NCI-H748 (cell line): Measurements from ENCODE around the gene LYPD4.
"Not testable (repeated sequence)": the region's sequence is repeated elsewhere in the genome, so short reads cannot be mapped to it uniquely, and the experiment has no call there.

Experiments
- DNase-seq: peaks from one replicate; lab custom pipeline; 2025; ENCODE audit not compliant: unreplicated experiment; lab: John Stamatoyannopoulos, UW

LYPD4 gene

GRCh38 chr19:41875973-41876372 lies 31.5 kb upstream of the LYPD4 start:
- not testable (repeated sequence) for DNase-seq

GRCh38 chr19:41872775-41873647 lies 28.5 kb upstream of the LYPD4 start:
- DNase-seq: peak; percentile 85

DNA sequence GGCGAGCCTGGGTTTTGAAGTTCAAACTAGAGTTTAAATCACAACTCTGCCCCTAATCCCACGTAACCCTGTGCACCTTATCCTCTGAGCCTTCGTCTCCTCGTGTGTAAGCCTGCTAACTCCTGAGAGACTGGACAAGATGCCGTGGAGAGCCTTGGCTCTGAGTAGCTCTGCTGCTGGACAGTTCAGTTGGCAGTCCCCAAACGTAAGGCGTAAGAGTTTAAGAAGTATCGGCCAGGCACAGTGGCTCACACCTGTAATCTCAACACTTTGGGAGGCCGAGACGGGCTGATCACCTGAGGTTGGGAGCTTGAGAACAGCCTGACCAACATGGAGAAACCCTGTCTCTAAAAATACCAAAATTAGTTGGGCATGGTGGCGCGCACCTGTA lies 27.9 kb upstream of the LYPD4 start:
- no peak for DNase-seq

- DNase-seq: no peak
These were observed 27.3 kb upstream of the LYPD4 start for GRCh38 chr19:41871573-41872383.

GRCh38 chr19:41870401-41870873 lies 26.0 kb upstream of the LYPD4 start:
- DNase-seq: no peak

GRCh38 chr19:41869374-41869955 lies 25.0 kb upstream of the LYPD4 start:
- peak; percentile 50 for DNase-seq

DNA sequence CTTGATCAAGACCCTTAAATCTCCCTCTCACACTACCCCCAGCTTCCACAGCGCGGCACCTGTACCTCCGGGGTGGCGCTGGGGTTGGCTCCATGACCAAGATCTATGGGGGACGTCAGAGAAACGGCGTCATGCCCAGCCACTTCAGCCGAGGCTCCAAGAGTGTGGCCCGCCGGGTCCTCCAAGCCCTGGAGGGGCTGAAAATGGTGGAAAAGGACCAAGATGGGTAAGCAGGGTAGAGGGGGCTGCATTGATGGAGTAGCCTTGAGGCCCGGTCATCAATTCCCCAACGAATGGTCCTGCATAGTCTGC lies 24.5 kb upstream of the LYPD4 start:
- DNase-seq: no peak

- no peak for DNase-seq
These were observed 23.9 kb upstream of the LYPD4 start for GRCh38 chr19:41868120-41868988.

- no peak for DNase-seq
These were observed 21.8 kb upstream of the LYPD4 start for GRCh38 chr19:41866284-41866683.

GRCh38 chr19:41864374-41864773 lies 19.9 kb upstream of the LYPD4 start:
- DNase-seq: no peak

GRCh38 chr19:41863209-41863931 lies 18.9 kb upstream of the LYPD4 start:
- DNase-seq: no peak

GRCh38 chr19:41862445-41862986 lies 18.0 kb upstream of the LYPD4 start:
- no peak for DNase-seq

DNA sequence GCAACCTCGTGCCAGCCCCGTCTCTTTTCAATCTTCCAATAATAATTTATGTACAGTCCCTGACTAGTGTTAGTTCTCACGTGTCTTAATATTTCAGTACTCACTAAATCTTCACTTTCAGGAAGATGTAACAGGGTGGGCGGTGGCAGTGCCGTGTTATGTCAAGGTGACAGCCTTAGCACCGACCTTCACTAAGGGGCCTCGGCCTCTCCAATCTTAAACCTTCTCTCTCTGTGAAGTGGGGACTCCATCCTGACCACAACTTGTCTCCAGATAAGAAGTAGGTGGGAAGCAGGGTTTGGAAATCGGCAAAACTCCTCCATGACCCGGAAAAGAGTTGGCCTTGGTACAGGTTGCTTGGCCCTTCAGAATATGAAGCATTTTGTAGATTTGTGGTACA lies 17.4 kb upstream of the LYPD4 start:
- no peak for DNase-seq

DNA sequence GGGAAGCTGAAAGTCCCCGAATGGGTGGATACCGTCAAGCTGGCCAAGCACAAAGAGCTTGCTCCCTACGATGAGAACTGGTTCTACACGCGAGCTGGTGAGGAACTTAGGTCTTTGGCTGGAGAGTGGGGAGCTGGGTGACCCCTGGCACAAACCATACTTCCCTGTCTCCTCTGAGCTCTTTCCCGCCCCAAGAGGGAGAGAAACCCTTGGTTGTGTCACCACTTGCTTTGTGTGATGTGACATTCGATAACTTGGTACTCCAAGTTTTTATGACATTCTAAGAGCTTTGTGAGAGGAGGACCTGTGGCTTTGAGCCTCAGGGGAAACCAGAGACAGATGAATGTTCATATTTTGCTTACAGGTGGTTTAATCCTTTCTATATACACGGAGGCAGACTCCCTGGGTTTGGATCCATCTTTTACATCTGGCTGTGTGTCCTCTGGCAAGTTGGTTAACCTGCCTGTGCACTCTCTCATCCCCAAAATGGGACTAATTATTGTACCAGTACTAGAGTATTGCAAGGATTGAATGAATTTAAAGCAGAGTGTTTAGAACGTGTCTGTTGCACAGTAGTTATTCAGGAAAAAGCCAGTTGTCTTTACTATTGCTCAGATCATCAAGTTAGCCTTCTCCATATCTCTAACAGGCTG lies 16.8 kb upstream of the LYPD4 start:
- DNase-seq: no peak

DNA sequence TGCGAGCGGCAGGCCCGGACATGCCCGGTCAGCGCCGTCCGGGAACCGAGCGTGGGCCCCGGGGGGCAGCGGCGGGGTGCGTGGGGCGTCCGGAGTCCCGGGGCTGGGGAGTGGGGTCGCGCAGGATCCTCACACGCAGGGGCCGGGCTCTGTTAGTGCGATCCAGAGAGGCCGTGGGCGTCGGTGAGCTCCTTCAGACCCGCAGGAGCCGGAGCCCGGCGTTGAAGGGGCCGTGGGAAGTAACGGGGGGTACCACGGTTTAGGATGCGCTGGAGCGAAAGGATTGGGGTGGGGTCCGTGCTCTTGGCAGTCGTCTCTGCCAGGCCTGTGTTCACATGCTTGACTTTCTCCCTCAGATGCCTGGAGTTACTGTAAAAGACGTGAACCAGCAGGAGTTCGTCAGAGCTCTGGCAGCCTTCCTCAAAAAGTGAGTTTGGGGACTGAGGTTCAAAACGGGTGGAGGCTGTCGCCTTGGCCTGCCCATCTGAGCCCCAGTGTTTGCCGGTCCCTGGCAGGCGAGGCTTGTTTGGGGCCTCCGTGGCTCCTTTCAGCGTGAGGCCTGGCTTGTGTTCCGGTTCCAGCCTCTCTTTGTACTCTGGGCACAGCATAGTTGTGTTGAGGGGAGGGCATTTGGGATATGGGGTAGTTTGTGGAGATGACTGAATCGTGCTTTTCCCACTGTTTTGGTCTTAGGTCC lies 16.1 kb upstream of the LYPD4 start:
- DNase-seq: peak; percentile 44

DNA sequence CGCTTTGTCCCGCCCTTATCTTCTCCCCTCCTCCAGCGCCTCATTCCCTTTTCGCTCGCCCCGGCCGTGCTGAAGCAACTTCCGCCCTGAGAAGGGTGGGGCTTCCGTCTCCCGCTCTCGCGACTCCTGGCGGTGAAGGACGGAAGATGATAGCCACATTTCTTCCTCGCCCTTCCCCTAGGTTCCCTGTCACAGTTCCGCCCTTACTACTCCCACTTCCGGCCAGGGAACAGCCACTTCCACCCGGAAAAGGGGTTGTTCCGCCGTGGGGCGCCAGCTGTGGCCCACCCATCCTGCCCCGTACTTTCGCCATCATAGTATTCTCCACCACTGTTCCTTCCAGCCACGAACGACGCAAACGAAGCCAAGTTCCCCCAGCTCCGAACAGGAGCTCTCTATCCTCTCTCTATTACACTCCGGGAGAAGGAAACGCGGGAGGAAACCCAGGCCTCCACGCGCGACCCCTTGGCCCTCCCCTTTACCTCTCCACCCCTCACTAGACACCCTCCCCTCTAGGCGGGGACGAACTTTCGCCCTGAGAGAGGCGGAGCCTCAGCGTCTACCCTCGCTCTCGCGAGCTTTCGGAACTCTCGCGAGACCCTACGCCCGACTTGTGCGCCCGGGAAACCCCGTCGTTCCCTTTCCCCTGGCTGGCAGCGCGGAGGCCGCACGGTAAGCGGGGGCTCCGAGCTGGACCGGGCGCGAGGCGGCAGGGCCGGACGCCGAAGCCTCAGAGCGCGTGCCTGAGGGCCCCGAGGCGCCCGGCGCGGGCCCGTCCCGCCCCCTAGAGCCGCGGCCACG lies 15.3 kb upstream of the LYPD4 start, which contains the start of gene RPS19:
RPS19 (plus strand) TSS at position 638 of the 801 bp plus-strand sequence. CDS start 520 bp downstream, outside the sequence.
- peak; percentile 99 for DNase-seq

DNA sequence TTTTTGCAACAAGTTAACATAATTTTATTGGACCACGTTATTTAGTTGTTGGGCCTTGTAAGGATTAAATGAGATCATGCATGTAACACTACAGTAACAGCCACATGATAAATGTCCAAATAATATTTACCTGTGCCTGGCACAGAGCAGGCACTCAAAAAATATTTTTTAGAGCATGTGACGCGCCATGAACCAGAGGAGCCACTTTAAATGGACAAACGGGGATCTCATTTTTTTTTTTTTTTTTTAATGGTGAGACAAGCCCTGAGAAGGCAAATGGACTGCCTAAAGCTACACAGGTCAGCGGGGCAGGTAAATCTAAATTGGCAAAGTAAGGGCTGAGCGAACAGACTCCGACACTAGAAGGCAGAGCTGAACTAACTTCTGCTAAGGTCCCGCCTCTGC lies 14.7 kb upstream of the LYPD4 start:
- DNase-seq: no peak

DNA sequence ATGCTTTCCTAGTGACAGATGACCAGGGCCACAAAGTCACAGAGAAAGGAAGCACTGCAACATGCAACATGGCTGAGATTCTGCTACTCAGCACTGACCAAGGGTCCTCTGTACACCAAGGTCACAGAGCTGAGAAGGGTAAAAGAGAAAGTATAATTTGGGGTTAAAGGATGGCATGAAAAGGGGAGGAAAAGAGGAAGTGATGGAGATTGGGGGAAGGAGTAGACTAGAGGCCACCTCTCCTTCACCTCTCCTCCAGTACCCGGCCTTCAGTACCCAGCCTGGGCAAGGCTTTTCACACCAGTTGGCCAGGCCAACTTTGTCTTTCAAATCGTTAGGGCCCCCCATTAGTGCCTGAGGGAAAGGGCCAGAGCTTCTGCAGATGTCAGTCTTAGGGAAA lies 9.3 kb upstream of the LYPD4 start:
- DNase-seq: no peak
